GM18526 (cell line): Measurements from ENCODE around the gene CBLC.

Source experiments
- POLR2A ChIP-seq: IDR thresholded peaks from 3 replicates; pipeline ENCODE4 v1.6.1; 2011; ENCODE audit not compliant: insufficient read length; ENCODE audit errors: extremely low read depth

The CBLC gene

DNA sequence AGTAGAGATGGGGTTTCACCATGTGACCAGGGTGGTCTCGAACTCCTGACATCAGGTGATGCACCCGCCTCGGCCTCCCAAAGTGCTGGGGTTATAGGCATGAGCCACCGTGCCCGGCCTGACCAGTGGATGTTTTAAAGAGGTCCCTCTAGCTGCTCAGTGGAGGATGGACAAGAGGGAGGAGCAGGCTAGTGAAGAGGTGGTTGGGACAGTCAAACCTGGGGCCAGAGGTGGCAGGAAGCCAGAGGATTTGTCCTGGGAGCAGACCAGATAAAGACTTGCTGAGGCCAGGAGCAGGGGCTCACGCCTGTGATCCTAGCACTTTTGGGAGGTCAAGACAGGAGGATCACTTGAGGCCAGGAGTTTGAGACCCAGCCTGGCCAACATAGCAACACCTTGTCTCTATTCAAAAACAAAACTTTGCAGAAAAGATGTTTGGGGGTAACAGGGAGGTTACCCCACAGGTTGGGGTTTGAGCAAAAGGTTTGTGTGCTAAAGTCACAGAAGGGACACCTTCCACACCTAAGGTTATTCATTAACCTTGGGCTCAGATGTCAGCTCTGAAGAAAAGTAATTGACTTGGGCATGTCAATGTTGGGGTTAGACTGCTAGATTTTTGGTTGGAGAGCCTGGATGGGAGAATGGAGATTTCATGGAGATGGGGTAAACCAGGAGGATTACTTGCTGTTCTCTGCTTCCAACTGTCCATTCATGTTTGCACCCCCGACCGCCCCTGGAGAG, 40.2 kb downstream of the CBLC start:
- TF ChIP-seq POLR2A, result no peak

DNA sequence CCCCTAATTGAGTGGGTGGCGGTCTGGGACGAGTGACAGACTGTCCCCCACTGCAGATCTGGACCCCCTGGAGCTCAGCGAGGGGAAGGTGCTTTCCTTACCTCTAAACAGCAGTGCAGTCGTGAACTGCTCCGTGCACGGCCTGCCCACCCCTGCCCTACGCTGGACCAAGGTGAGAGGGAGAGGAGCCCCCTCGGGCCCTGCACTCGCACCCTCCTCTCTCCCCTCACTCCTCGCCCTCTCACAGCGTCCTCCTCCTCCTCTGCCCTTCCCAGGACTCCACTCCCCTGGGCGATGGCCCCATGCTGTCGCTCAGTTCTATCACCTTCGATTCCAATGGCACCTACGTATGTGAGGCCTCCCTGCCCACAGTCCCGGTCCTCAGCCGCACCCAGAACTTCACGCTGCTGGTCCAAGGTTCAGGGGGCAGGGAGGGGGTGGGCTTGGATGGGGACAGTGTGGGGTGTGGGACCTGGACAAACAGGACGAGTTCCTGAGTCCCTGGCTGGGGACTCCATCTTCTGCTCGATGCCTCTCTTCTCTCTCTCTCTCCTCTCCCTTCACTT, 40.9 kb downstream of the CBLC start:
- TF ChIP-seq POLR2A, result no peak

DNA sequence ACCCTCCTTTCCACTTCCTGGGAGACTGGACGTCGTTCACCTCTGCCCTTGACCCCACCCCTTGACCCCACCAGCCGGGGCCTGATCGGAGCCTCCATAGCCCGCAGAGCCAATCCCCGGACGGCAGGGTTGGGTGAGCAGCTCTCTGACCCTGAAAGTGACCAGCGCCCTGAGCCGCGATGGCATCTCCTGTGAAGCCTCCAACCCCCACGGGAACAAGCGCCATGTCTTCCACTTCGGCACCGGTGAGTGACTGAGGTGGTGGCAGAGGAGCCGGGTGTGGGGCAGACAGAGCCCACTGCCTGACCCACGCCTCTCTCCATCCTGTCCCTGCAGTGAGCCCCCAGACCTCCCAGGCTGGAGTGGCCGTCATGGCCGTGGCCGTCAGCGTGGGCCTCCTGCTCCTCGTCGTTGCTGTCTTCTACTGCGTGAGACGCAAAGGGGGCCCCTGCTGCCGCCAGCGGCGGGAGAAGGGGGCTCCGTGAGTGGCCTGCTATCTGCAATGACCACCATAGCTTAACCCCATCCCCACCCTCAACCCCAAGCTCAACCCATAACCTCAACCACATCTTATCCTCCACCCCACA, 41.6 kb downstream of the CBLC start:
- TF ChIP-seq POLR2A, result no peak

DNA sequence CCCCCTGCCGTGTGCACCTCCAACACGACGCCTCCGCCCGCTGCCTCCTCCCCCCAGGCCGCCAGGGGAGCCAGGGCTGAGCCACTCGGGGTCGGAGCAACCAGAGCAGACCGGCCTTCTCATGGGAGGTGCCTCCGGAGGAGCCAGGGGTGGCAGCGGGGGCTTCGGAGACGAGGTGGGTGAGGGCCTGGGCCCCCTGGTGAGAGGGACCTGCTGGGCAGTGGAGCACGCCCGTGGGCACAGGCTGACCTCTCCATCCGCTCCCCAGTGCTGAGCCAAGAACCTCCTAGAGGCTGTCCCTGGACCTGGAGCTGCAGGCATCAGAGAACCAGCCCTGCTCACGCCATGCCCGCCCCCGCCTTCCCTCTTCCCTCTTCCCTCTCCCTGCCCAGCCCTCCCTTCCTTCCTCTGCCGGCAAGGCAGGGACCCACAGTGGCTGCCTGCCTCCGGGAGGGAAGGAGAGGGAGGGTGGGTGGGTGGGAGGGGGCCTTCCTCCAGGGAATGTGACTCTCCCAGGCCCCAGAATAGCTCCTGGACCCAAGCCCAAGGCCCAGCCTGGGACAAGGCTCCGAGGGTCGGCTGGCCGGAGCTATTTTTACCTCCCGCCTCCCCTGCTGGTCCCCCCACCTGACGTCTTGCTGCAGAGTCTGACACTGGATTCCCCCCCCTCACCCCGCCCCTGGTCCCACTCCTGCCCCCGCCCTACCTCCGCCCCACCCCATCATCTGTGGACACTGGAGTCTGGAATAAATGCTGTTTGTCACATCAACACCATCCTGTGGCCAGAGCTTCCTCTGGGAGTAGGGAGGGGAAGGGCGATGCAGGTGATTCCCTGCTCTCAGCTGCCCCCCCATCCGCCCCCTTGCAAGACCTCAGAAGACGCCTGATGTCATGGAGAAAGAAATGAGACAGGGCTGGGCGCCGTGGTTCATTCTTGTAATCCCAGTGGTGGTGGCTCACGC, 43.2 kb downstream of the CBLC start:
- no peak for TF ChIP-seq POLR2A

- no peak for TF ChIP-seq POLR2A
Measured at GRCh38 chr19:44822177-44822576, 44.5 kb downstream of the CBLC start.

DNA sequence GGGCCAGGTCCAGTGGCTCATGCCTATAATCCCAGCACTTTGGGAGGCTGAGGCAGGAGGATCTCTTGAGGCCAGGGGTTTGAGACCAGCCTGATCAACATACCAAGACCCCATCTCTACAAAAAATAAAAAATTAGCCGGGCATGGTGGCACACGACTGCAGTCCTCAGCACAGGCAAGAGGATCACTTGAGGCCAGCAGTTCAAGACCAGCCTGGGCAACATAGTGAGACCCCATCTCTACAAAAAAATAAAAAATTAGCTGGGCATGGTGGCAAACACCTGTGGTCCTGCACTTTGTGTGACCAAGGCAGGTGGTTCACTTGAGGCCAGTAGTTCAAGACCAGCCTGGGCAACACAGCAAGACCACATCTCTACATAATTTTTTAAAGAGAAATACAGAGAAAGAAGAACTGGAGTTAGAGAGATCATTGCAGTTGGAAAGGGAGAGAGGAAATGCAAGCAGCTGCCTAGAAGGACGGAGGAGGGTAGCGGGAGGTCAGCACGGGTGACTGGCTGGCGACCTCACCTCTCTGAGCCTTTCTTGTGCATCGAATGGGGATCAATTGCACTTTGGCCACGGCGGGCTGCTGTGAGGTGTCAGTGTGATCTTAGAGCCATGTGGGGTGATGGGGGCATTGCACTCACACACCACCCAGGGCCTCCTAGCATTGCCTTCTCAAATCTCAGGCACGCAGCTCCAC, 45.1 kb downstream of the CBLC start:
- no peak for TF ChIP-seq POLR2A

DNA sequence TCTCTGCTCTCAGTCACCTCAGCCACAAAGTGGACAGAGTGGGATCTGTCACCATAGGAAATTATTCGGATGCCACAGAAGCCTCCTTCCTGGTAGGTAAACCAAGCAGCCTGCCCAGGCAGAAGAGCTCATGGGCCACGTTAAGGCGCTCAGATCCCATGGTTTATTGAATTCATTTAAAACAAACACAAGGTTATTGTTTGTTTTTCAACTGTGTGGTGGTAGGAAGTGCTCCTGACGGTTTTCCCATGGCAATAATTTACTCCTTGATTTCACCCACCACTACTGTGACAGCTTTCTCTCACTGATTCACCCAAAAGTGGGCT, 45.6 kb downstream of the CBLC start:
- no peak for TF ChIP-seq POLR2A

DNA sequence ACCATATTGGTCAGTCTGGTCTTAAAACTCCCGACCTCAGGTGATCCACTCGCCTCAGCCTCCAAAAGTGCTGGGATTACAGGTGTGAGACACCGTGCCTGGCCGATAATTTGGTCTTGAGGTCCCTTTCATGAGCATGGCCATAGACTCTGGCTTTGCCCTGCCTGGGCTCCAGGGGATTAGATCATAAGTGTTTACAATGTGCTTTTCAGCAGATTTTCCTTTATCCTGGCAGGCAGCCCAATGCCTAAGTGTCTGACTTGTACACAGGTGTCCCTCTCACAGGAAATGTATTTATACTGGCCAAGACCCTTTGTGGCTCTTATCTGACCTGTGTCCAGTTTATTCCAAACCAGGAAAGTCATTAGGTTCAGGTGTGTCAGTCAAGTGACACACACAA, 47.1 kb downstream of the CBLC start:
- TF ChIP-seq POLR2A, result no peak

DNA sequence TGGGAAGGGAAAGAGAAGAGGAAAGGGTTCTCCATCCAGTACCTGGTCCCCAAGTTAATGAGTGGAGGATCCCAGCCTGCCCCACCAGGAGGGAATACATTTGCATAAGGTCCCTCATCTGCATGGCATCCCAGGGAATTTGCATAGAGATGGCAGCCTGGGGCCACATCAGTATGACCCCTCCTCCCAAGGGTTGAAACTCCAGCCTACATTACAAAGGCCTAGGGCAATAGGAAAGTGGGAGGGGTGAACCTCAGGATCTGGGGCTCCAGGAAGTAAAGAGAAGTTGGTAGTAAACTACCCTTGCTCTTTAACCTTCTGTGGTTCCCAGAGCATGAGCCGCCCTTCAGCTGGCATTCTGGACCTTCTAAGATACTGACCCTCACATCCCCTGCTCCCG, 61.6 kb downstream of the CBLC start:
- TF ChIP-seq POLR2A, result no peak

- no peak for TF ChIP-seq POLR2A
Measured at GRCh38 chr19:44840811-44841210, 63.1 kb downstream of the CBLC start.

DNA sequence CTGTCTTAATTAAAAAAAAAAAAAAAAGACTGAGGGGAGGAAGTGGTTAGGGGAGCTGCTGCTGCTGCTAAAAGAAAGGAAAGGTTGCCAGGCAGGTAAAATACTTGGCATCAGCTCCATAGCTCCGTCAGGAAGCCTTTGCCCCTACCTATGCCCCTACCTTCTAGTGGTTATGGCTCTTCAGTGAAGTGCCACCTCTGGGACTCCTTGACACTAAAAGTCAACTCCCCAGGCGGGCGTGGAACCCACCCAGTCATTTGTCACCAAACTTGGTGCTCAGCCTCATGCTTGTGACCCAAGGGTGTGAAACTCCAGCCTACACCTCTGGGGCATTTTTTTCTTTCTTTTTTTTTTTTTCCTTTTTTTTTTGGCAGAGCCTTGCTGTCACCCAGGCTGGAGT, 63.5 kb downstream of the CBLC start:
- no peak for TF ChIP-seq POLR2A

GRCh38 chr19:44845286-44845611, 67.6 kb downstream of the CBLC start:
- no peak for TF ChIP-seq POLR2A

GRCh38 chr19:44845612-44846454, 68.1 kb downstream of the CBLC start, which contains the start of gene NECTIN2:
TSS of gene NECTIN2 (plus strand) at chr19:44846297. CDS start at chr19:44846526, 229 bp downstream.
- TF ChIP-seq POLR2A, result no peak

DNA sequence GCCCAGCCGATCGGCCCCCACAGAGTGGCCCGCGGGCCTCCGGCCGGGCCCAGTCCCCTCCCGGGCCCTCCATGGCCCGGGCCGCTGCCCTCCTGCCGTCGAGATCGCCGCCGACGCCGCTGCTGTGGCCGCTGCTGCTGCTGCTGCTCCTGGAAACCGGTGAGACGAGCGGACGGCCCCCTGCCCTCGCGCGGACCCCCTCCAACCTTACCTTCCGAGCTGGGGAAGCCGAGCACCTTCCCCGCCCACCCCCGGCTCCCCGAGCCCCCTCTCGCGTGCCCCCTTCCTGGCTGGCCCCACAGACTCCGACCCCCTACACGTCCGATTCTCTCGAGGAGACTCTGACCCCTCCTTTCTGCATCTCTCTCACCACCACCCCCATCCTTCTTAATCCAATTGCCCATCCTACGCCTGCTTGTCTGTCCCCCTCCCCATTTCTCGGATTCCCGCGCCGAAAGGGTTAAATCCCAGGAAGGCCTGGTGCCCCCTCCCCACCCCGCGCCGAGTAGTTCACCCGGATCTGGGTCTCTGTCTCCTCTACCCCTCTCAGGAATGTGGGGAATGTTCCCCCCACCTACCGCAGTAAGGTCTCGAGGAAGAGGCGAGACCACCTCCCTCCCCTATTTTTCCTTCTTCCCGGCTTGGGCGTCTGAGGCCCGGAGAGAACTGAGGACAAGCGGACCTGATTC, 68.9 kb downstream of the CBLC start:
- no peak for TF ChIP-seq POLR2A
